ENCODE measurements around the gene RNLS.

- TF ChIP-seq, protein P1, sequence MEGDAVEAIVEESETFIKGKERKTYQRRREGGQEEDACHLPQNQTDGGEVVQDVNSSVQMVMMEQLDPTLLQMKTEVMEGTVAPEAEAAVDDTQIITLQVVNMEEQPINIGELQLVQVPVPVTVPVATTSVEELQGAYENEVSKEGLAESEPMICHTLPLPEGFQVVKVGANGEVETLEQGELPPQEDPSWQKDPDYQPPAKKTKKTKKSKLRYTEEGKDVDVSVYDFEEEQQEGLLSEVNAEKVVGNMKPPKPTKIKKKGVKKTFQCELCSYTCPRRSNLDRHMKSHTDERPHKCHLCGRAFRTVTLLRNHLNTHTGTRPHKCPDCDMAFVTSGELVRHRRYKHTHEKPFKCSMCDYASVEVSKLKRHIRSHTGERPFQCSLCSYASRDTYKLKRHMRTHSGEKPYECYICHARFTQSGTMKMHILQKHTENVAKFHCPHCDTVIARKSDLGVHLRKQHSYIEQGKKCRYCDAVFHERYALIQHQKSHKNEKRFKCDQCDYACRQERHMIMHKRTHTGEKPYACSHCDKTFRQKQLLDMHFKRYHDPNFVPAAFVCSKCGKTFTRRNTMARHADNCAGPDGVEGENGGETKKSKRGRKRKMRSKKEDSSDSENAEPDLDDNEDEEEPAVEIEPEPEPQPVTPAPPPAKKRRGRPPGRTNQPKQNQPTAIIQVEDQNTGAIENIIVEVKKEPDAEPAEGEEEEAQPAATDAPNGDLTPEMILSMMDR (conservative IDR thresholded peaks at IDR 0.05; ENCODE audit: low read length): no peak
- no peak for TF ChIP-seq EZH2phosphoT487 (IDR thresholded peaks at IDR 0.05; ENCODE audit: borderline replicate concordance, low read depth, low read length)
Observed at GRCh38 chr10:88228130-88228529, 355.0 kb downstream of the RNLS start.

All from OCI-LY7 (cell line).